Stimulated activated CD4-positive, alpha-beta T cell treated with anti-CD3 and anti-CD28 coated beads, Interleukin-4, amount 100 ng/mL, for 4 hours (primary cell): ENCODE measurements around the gene VWA8.
"Not testable (repeated sequence)": the region's sequence is repeated elsewhere in the genome, so short reads cannot be mapped to it uniquely, and the experiment has no call there.

Source experiments
- DNase-seq, 2 experiments: peaks; one replicate each; pipeline ENCODE4 v3.0.0-alpha.2; 2020

The VWA8 gene

GRCh38 chr13:41571817-41572340 is 389.0 kb downstream of the VWA8 start:
- DNase-seq = not testable (repeated sequence)

DNA sequence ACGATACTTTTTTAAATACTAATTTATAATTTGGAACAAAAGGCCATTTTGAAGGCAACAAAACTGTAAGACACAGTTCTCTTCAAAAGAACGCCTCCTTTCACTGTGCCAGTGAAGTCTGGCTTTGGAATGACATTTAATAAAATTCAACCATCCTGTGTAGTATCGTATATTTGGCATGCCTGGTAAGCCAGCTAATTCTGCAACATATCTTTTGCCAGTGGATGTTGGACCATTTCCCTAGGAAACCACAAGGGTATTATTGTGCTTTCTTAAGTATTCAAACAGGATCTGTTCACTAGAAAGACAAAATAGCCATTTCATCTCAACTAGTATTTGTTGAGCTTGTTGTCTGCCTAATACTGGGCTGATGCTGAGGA is 391.9 kb downstream of the VWA8 start:
- DNase-seq = no peak

DNA sequence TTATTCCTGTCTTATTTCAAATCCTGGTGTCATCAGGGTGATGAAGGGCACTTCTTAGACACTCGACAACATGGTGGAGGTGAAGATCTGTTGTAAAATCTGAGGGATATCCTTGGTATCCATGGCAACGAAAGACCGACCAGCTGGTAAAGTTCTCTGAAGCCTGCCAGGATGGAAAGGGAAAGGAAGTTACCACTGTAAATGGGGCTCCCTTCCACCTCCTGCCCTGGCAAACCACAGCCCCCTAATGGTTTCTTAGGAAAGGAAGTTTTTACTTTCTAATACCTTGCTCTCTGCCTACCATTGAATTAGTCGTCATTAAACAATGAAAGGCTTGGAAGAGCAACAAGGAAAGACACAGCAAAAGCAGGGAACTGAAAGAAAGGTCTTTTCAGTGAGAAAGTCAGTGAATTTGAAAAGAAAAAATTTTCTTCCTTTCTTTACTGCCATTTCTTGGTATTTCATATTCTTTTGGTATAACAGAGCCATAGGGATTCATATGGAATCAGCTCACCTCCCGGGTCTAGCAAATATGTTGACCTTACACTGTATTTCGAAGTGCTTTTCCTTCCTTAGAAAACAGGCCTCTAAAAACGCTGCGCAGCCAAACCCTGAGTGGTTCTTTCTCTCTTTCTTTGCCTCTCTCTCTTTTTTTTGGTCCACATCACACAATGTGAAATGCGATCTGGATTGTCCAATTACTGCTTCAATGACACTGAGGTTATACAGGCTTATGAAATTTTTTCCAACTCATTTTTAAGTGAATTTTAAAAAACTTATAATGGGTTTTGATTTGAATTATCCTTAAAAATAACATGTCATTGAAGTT is 392.6 kb downstream of the VWA8 start:
- DNase-seq = no peak

DNA sequence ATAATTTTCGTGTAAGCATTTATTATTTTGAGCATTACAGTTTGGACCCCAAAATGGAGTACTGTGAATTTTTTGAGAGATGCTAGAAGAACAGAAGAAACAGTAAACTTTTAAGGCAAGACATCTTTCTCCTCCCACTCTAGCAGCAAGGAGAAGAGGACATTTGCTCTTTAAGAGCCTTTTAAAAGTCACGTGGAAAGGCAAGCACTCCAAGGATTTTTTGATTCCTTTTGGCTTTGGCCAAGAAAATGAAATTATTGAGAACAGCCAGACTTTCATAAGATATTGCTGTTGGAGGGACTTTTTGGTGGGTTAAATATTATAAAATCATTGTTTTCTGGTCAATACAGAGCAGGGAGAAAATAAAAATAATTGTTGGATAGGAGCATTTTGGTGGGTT is 393.5 kb downstream of the VWA8 start:
- DNase-seq = no peak

DNA sequence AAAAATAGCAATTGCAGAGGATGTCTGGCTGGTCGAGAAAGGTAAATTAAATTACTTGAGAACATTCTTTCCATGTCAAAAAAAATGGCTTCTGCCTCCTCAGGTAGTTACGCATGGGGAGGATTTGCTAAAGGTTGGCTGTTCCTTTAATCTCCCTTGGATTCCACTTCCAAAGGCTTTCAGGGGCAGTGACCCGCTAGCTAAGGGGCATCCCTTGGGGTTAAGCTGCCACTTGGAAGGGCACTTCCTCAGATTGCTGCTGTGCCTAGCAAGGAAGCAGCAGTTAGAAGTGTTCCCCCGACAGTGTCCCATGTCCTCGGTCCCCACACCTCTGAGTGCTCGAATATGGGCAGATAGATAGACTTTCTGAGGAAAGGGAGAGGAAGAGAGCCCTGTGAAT is 395.1 kb downstream of the VWA8 start:
- DNase-seq = no peak

GRCh38 chr13:41565216-41565615 is 395.7 kb downstream of the VWA8 start:
- no peak for DNase-seq

DNA sequence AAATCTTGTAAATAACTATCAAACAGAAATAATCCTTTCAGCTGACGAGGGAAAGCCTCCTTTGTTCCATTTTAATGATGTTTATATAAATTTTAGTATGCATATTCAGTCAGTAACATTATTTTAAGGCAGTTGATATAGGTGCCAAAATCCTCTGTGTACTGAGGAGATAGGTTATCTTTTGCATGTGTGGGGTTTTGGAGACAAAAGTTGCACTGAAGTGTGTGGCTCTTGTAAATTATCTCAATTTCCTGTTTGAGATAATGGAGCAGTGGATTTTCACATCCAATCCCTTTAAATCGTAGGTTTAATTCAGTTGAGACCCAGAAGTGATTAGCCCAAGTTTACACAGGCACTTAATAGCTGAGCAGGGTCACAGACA is 396.9 kb downstream of the VWA8 start:
- DNase-seq = no peak

DNA sequence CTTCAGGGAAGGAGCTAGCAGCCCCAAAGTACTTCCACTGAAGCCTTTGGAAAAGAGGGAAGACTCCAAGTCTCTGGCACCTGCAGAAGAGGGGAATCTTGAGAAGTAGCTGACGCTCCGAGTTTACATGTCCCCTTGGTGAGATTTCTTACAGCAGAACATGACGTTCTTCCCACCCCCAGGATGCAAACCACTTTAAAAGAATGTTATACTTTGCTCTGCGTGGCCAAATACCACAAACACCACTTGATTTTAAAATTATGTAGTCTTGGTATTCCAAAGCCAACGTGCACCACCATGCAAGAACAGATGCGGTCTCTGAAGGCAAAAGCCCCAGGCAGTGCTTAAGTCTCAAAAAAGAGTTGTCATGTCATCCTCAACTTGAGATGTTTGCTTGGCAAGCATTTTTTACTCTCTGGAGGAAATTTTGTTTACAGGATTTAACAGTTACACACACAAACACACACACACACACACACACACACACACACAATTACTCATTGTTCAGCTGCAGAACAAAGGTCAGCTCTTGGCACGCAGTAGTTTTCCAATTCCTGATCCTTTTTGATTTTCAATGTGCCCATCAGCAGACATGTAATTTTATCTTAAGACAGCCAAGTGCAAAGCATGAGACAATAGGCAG is 397.4 kb downstream of the VWA8 start:
- no peak for DNase-seq

DNA sequence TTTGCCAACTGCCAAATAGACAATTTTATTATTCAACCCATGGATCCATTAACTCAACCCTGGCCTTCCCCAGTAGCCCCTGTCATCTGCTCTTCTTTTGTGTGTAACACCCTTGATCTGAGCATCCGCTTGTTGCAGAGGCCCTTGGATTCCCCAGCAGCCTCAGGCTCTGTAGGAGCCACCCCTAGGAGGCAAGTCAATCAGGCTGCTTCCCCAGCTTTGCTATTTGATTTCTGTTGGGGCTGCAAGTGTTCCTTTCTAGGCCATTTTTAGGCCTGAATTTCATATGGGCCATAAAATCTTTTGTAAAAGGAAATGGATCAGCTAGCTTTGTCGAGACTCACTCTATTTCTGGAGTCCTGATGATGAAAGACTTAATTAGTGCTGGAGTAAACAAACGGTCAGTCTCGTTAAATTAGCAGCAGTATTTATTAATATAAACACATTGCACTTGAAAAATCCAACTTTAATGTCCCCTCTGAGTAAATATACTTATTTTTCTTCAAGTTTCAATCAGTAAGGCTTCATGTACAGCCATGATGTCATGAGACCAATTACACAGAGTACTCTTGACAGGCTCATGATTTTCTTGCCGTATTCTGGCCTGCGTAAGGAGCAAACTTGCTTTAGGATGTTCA is 398.2 kb downstream of the VWA8 start:
- DNase-seq = no peak

DNA sequence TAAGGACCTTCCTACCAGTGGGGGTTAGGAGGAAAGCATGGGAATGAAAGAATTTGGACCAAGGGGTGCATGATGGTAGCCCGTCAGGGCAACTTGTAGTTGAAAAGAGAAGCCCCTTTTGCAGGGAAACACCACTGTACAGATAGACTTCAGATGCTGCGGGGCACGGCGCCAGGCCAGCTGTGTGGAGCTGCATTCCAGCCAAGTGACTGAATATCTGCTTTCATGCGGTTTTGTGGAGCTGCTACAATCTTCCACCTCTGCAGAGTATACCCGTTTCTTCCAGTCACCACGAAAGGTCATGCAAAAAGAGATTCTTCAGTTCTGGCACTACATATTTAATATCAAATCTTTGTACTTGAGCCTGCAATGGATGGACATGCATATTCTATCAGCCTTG is 398.8 kb downstream of the VWA8 start:
- no peak for DNase-seq

DNA sequence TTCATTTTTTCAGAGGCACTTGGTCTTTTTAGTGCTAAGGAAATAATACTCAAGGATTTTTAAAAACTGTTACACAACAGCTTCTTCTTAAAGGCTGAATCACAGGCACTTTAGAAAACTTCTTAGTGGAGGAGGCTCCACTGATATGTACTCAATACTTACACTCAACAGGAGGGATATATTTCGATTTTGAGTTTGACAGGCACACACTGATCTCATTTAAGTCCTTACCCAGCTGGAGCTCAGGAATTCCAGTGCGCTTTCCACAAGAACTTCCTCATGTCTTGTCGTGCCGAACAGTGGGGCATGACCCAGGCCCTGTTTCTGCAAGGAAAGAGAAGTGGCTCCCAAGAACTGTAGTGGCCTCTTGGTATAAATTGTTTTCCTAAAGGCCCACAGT is 399.7 kb downstream of the VWA8 start:
- DNase-seq = no peak

- DNase-seq = no peak
Measured at GRCh38 chr13:41558781-41559560, 401.9 kb downstream of the VWA8 start.

DNA sequence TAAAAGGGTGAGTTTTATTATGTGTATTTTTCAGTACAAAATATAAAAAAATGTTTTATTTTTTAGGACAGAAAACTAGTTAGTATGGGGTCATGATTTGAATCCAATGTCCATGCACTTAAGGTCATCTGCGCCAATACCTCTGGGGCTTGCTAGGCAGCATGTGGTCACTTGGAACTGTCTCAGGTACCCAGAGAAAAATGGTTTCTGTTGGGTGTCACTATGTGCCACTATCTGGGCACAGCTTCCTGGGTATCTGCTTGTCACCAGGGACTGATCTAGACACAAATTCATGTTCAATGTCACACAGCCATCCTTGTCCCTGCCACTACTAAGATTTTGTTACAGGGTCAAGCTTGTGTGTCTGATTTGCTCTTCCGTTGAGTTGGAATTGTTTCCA is 403.2 kb downstream of the VWA8 start:
- no peak for DNase-seq

DNA sequence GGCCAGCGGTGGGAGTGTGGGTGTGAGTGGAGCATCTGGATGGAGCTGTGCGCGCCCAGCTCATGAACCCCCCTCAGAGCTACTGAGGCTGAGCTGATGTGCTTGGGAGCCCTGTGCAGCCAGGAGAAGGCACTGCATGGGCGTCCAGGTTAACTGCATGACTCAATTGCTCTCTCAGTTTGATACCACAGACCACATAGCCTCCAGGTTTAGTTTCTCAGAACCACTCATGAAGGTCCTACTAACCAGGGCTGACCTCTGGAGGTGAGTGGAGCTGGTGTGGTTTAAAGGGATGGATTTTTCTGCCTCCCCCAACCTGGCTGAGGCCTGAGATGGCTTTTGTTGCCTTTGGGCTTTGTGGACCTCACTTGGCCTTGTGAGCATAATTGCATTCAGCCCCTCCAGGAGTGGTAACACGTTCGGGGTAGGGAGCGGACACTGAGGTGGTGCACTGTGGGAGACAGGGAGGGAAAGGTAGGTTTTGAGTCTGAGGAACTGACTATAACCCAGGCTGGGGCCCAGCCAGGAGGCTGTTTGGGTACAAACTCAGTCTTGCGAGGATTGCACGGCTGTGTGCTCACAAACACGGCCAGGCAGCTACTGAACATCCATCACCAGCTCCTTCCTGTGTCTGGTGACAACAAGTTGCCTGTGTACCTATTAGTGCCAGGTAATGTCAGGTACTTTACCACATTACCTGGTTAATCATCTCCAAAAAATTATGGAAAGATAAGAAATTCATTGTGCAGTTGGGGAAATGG is 406.1 kb downstream of the VWA8 start:
- no peak for DNase-seq

- no peak for DNase-seq
Measured at GRCh38 chr13:41554180-41554579, 406.7 kb downstream of the VWA8 start.

- no peak for DNase-seq
Measured at GRCh38 chr13:41552031-41552430, 408.9 kb downstream of the VWA8 start.

DNA sequence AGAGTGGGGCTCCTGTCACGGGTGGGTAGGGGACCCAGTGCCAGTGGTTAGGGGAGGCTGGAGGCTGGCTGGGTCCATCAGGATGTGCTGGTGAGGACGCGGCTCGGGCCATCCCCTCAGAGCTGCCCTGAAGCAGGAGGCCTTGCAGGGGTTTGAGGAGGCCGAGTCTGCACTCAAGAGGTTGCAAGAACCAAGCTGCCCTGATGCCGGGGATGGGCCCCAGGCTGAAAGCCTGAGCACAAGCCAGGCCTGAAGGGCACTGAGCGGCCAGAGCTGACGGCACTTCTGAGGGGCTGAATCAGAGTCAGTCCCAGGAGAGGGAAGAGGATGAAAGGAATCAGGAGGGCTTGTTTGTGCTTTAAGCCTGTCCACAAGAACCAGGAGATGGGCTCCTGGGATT is 410.6 kb downstream of the VWA8 start:
- DNase-seq = no peak

GRCh38 chr13:41549491-41549890 is 411.4 kb downstream of the VWA8 start:
- no peak for DNase-seq

- DNase-seq = no peak
Measured at GRCh38 chr13:41548910-41549309, 412.0 kb downstream of the VWA8 start.

DNA sequence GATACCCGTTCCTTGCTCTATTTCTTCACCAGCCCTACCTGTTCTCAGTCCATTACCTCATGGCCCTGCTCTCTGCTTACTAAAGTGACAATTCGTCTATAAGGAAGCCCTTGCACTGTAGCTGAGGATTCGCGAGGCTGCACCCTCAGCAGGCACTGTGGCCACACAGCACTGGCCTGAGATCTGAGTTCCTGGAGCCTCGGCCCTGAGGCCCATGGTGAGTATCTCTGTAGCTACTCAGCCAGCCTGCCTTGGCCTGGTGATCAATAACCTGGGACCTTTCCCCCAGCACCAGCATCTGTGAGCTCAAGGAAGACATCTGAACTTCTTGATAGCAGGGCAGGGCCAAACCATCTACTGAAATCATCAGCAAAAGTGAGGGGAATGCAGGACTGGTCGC is 412.9 kb downstream of the VWA8 start:
- no peak for DNase-seq

- DNase-seq = no peak
Measured at GRCh38 chr13:41547251-41548000, 413.5 kb downstream of the VWA8 start.
